Raji (cell line): ENCODE data around the gene MPL.

Experiments used
- POLR2A ChIP-seq: IDR thresholded peaks from 2 replicates; pipeline ENCODE4 v1.6.1; 2011; ENCODE audit warnings: low read depth, low read length, control low read depth; ENCODE audit not compliant: insufficient read depth

Gene MPL

DNA sequence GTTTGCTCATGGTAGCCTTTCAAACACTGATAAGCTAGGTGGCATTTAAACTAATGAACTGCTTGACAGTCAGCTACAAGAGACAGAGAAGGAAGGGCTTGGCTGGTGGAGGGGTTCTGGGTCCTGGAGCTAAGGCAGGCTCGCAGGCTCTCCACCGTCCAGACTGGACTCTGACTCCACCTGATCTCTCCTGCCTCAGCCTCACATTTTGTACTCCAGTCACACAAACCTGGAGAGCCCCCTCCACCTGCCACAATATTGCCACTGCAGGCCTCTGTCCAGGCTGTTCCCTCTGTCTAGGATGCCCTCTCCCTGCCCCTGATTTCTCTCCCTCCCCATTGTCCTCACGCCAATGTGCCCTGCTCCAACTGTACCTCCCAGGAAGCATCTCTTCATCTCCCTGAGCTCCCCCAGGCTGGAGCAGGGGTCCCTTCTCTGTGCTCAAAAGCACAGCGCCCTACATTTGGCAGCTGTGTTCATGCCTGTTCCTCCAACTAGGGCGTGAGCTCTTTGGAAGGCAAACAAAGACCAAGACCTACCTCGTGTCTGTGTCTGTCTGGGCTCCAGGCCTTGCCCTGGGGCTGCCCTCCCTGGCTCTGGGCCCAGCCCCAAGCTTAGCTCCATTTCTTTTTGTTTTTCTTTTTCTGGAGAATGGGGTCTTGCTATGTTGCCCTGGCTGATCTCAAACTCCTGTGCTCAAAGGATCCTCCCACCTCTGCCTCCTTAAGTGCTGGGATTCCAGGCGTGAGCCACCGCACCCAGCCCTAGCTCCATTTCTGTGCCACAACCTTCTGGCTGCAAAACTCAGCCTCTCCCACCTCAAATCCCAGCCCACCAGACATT, 33.9 kb upstream of the MPL start:
- TF ChIP-seq POLR2A, result no peak

DNA sequence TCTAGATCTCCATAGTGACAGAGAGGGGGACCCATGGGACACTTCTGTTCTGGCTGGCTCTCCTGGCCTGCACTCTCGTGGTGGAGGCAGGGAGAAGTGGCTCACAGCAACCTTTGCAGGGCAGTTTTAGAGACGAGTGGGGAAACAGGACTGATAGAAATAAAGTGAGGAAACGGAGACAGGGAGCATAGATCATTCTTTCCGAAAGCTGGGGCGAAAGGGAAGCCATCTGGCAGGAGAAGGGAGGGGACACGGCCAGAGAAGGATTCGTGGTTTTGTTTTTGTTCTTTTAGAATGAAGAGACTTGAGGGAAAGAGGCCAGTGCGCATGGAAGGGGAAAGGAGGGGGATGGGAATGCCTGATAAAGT, 33.3 kb upstream of the MPL start:
- TF ChIP-seq POLR2A, result no peak

DNA sequence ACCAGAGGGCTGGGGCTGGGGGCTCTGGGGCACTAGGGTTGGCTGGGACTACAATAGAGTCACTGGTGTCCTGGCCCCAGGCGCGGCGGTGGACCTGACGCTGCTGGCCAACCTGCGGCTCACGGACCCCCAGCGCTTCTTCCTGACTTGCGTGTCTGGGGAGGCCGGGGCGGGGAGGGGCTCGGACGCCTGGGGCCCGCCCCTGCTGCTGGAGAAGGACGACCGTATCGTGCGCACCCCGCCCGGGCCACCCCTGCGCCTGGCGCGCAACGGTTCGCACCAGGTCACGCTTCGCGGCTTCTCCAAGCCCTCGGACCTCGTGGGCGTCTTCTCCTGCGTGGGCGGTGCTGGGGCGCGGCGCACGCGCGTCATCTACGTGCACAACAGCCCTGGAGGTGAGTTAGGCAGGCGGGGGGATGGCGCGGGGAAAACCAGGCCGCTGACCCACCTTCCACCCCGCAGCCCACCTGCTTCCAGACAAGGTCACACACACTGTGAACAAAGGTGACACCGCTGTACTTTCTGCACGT, 32.8 kb upstream of the MPL start:
- no peak for TF ChIP-seq POLR2A

DNA sequence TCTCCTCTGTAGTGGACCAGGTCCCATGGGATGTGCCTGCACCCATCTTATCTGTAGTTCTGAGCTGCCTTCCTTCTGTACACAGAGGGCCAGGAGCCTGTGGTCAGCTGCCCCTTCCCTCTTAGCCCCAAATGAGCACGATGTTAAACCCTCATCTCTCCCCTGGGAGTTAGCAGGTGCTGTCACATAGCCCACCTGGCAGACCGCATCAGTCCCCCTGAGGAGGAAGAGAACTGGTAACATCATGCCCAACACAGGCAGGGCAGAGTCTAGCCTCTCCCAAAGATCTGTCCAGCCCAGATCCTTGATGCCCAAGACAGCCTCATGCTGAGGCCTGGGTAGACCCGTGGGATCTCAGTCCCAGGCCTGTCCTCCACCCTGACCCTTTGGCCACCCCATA, 32.2 kb upstream of the MPL start:
- no peak for TF ChIP-seq POLR2A

DNA sequence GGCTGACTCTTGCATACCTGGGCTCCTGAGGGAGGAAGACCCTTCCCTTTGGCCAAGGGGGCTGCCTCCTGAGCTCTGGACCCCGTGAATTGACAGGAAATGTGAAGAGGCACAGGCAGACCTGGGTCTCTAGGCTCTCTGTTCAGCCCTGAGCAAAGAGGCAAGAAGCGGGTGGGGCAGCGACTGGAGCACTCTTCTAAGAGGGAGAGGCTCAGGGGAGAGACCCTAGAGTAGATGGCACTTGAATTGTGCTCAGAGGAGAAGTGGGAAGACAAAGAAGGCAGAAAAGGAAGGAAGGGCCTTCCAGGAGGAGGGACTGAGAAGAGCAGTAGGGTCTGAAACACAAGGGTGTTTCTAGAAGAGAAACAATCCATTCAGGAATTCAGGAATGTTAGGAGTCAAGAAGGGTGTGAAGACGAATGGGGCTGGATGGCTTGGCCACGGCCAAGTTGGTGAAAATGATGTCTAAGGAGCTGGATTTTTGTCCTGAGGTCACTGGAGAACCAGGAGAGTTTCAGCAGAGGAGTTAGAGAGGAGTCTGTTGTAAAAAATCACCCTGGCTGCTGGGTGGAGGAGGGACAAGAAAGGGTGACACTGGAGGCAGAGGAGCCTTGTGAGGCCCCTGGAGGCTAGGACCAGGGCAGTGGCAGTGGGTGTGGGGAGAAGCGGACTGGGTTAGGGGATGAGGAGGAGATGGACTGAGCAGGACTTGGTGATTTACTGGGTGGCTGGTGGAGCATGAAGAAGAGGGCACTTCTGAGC, 31.5 kb upstream of the MPL start:
- no peak for TF ChIP-seq POLR2A

DNA sequence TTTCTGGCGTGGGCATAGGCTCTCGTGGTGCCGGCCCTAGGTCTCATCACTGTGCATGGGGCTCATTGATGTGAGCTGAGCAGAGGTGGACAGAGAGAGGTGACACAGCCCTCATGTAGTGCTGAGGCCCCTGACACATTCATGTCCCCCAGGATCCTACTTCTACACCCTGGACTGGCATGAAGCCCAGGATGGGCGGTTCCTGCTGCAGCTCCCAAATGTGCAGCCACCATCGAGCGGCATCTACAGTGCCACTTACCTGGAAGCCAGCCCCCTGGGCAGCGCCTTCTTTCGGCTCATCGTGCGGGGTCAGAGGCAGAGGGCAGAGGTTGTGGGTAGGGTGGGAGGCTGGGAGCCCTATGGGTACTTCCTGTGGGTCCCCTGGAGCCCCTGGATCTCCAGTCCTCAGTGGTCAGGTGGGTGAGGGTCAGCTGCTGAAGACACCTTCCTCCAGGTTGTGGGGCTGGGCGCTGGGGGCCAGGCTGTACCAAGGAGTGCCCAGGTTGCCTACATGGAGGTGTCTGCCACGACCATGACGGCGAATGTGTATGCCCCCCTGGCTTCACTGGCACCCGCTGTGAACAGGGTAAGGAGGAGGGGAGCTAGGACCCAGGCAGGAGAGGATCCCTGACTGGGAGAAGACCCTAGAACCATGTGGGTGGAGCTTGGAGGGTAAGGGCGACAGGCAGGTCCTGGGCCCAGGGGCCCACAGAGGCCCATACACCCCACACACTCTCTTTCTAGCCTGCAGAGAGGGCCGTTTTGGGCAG, 30.7 kb upstream of the MPL start:
- TF ChIP-seq POLR2A, result no peak

DNA sequence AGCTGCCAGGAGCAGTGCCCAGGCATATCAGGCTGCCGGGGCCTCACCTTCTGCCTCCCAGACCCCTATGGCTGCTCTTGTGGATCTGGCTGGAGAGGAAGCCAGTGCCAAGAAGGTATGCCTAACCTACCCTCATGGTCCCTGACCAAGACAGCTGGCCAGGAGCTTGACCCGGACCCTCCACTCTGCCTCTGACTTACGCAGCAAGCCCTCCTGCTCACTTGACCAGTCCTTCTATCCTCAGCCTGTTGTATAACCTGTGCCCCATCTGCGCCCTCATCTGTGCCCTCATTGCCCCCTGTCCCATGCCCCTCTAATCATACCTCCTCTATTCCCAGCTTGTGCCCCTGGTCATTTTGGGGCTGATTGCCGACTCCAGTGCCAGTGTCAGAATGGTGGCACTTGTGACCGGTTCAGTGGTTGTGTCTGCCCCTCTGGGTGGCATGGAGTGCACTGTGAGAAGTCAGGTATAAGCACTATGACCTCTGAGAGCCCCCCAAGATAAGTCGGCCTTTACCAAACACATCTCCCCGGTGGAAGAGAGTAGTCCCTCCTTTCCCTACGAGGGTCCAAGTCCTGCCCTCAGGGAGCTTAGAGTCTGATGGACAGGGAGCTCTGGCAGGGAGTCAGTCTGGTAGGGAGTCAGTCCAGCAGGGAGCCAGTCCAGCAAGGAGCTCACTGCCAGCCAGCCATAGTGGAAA, 30.0 kb upstream of the MPL start:
- TF ChIP-seq POLR2A, result no peak

DNA sequence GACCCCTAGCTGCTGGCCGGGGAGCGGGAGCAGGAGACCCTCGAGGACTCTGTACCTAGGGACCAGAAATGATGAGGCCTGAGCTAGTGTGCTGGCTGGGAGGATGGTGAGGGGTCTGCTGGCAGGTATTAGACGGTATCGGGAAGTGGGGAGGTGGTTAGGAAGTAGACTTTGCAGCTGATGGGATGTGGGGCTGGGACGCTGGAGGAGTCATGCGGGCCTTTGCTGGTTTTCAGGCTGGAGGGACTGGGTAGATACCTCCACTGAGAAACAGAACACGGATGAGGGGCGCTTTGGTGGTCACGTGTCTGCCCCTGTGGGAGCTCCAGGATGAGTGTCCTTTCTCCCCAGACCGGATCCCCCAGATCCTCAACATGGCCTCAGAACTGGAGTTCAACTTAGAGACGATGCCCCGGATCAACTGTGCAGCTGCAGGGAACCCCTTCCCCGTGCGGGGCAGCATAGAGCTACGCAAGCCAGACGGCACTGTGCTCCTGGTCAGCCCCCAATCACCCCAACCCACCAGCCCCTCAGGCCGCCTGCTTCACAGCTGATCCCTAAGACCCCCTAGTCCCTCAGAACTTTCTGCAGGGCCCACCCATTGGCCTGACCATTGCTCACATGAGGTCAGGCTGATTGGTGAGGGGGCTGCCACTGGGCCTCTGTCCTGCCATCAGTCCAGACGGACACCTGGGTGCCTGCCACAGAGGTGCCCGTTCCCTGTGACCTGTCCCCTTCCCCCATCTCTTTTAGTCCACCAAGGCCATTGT, 28.8 kb upstream of the MPL start:
- TF ChIP-seq POLR2A, result no peak

DNA sequence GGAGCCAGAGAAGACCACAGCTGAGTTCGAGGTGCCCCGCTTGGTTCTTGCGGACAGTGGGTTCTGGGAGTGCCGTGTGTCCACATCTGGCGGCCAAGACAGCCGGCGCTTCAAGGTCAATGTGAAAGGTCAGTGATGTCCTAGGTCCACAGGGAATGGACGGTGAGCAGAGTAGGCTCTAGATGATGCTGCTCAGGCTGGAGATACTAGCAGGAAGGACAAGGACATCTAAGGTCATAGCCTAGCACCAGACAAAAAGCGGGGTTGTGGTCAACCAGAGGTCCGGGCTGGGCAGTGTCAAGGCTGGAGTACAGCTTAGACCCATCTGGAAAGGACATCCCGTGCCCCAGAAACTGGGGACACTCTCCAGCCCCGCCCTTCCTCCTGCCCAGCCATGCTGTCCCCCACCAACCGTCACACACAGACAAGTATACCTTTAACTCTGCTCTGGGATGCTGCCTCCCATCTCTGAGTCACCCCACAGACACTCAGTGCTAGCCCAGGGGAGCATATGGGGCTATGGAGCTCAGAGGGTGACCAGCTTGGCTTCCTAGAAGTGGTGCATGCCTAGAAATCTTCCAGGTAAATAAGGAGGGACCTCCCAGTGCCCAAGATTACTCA, 28.1 kb upstream of the MPL start:
- no peak for TF ChIP-seq POLR2A

DNA sequence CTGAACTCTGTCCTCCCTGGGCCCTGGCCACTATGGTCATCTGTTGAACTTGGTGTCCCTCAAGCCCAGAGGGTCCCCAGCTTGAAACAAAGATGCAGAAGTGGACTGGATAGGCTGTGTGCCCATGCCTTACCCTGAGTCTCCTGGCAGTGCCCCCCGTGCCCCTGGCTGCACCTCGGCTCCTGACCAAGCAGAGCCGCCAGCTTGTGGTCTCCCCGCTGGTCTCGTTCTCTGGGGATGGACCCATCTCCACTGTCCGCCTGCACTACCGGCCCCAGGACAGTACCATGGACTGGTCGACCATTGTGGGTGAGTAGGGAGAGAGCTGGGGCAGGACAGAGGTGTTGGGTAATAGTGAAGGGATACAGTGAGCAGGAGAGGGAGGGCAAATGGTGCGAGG, 26.1 kb upstream of the MPL start:
- no peak for TF ChIP-seq POLR2A

DNA sequence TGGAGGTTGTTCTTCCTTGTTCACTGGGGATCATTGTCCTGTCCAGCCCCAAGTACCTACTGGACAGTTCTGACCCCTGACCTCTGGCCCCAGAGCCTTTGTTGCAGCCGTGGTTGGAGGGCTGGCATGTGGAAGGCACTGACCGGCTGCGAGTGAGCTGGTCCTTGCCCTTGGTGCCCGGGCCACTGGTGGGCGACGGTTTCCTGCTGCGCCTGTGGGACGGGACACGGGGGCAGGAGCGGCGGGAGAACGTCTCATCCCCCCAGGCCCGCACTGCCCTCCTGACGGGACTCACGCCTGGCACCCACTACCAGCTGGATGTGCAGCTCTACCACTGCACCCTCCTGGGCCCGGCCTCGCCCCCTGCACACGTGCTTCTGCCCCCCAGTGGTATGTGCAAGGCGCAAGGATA, 25.4 kb upstream of the MPL start:
- no peak for TF ChIP-seq POLR2A

DNA sequence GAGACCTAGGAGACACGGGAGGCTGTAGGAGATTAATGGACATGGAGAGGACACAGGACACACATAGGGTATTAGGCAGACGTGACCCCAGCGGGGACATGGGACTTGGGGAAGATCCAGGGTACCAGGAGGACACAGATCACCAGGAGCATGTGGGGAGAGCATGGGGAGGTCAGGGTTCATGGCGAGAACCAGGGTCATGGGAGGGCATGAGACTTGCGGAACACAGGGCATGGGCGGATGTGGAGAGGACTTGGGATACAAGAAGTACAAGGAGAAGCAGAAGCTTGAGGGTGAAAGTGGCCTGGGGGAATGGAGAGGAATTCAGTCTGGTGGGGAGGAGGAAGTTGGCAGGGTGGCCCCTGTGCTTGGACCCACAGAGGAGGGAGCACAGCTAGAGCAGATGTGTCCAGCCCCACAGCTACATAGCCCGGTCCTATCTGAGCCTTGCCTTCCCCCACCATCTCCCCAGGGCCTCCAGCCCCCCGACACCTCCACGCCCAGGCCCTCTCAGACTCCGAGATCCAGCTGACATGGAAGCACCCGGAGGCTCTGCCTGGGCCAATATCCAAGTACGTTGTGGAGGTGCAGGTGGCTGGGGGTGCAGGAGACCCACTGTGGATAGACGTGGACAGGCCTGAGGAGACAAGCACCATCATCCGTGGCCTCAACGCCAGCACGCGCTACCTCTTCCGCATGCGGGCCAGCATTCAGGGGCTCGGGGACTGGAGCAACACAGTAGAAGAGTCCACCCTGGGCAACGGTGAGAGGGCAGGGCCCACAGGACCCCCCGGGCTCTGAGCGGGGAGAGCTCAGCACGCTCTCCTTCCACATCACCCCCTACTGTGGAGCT, 24.7 kb upstream of the MPL start:
- no peak for TF ChIP-seq POLR2A

DNA sequence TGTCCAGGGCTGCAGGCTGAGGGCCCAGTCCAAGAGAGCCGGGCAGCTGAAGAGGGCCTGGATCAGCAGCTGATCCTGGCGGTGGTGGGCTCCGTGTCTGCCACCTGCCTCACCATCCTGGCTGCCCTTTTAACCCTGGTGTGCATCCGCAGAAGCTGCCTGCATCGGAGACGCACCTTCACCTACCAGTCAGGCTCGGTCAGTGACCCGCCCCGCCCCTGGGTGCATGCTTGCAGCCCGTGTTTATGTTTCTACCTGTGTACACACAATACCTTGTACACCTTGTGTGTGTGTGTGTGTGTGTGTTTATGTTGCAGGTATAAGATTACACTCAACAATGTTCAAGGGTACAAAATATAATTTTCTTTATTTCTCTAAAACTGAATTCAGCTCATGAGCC, 23.8 kb upstream of the MPL start:
- TF ChIP-seq POLR2A, result no peak

DNA sequence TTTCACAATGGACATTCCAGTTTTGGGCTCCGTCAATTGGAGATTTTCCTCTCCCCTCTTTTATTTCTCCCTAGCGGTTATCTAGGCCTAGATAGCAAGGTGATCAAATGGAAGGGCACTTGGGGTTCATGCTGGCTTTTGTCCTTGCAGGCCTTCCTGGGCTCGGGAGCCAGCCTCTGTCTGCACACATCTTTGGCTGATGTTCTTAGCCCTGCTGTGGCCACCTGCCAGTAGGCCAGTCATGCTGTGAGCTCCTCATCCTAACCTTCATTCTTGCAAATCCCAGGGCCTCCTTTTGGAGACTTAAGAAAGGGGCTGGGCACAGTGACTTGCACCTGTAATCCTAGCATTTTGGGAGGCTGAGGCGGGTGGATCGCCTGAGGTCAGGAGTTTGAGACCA, 23.4 kb upstream of the MPL start:
- no peak for TF ChIP-seq POLR2A
